ENCODE measurements around the gene DNAJC5G. TPM values are rescaled to one million over a fixed set of nuclear protein-coding genes. Genes with fewer than 3 reads are reported as not detected.
A peak's percentile ranks its signal among the peaks of the same experiment; 100 is the strongest.

Gene DNAJC5G
- total RNA-seq, 1 experiment from 2014 or later = 0.37 TPM

- no peak within 1 kb of the TSS for H4K5ac ChIP-seq (ENCODE audit: insufficient read length, low read depth, low read length)
- no peak within 1 kb of the TSS for H3K4ac ChIP-seq (ENCODE audit: low read depth, low read length)
- H3T11ph ChIP-seq (ENCODE audit: low read length) = no peak within 1 kb of the TSS
- no peak within 1 kb of the TSS for H3K18ac ChIP-seq (ENCODE audit: insufficient read length, low read depth, low read length)
- no peak within 1 kb of the TSS for H3K9ac ChIP-seq (ENCODE audit: extremely low read depth, insufficient read length, low read length)
- no peak within 1 kb of the TSS for H2AK5ac ChIP-seq (ENCODE audit: insufficient read length, low read length)
- H2BK120ac ChIP-seq (ENCODE audit: low read depth, low read length, poor library complexity, severe bottlenecking) = no peak within 1 kb of the TSS
- Mint-ChIP-seq H3K9me3 (no peaks in the 10 kb centered on the region; a peak in 2 of 5 replicates), H3K27ac (no peak within 1 kb of the TSS), H3K27me3 (ENCODE audit: low read depth) (peaks cover 43% of the 10 kb centered on the region), H3K4me1 (peaks cover 24 to 29% of the 10 kb centered on the region in 2 experiments), H3K36me3 (ENCODE audit: insufficient read depth in 1 of 3, low read depth in 3 of 3) (no peaks in the 10 kb centered on the region; a peak in 2 of 7 replicates), H3K4me3 (peak within 1 kb of the TSS; percentile 64 to 88)
- H2BK15ac ChIP-seq (ENCODE audit: low read depth, low read length) = no peak within 1 kb of the TSS
- H2BK20ac ChIP-seq (ENCODE audit: low read depth, low read length, poor library complexity, severe bottlenecking) = no peak within 1 kb of the TSS
- peak; percentile 46 for DNase-seq
- peaks cover 20% of the 10 kb centered on the region for H3K23me2 ChIP-seq (ENCODE audit: insufficient read length, low read depth, low read length, poor library complexity, severe bottlenecking)
- H3K27ac ChIP-seq (ENCODE audit: insufficient read length, low read depth, low read length) = no peak within 1 kb of the TSS
- no peak within 1 kb of the TSS for H2BK5ac ChIP-seq (ENCODE audit: insufficient read length, low read length)
- H4K8ac ChIP-seq (replicated peaks; ENCODE audit: insufficient read length, low read depth, low read length) = no peak within 1 kb of the TSS
- TF ChIP-seq CTCF (conservative IDR thresholded peaks at IDR 0.05) = 0 out of 3 replicates have a peak, but pooled peaks have one; percentile 20
- H2AFZ ChIP-seq (ENCODE audit: low read length) = no peak within 1 kb of the TSS
- peak within 1 kb of the TSS; percentile 46 for H3K4me2 ChIP-seq (ENCODE audit: insufficient read depth, insufficient read length, low read length)
- H3K9me3 ChIP-seq (ENCODE audit: control insufficient read depth, low read depth, low read length) = no peaks in the 10 kb centered on the region
- no peak within 1 kb of the TSS; the same call in 1 of the 2 replicates for H3K14ac ChIP-seq (ENCODE audit: insufficient read depth, low read length)
- H4K20me1 ChIP-seq (ENCODE audit: control insufficient read depth, insufficient read depth, insufficient read length) = no peaks in the 10 kb centered on the region
- no peaks in the 10 kb centered on the region for H3K79me1 ChIP-seq (ENCODE audit: insufficient read depth, low read depth, low read length, poor library complexity, severe bottlenecking)
- H3K27me3 ChIP-seq (ENCODE audit: insufficient read depth, low read length) = peaks cover 38% of the 10 kb centered on the region; the same call in 1 of the 2 replicates
- no peak within 1 kb of the TSS for H4K91ac ChIP-seq (ENCODE audit: insufficient read length, low read depth, low read length)
- H2BK12ac ChIP-seq (ENCODE audit: insufficient read length, low read depth, low read length) = no peak within 1 kb of the TSS
- WGBS (ENCODE audit: extremely low coverage, insufficient read length, low lambda C conversion rate) = no CpG with 5 or more reads among the region's 96 CpGs
- H3K79me2 ChIP-seq (ENCODE audit: insufficient read depth, low read length) = no peaks in the 10 kb centered on the region
- no peak within 1 kb of the TSS for H3K56ac ChIP-seq (ENCODE audit: insufficient read length, low read depth, low read length)
- no peaks in the 10 kb centered on the region; the same call in 1 of the 2 replicates for H3K4me1 ChIP-seq (ENCODE audit: insufficient read depth, low read length)
- no peak within 1 kb of the TSS for H3K23ac ChIP-seq (ENCODE audit: insufficient read length, low read depth, low read length)
Observed at GRCh38 chr2:27262379-27263286, 12.6 kb upstream of the DNAJC5G start, which contains the start of gene SLC30A3. TSS of gene SLC30A3 (minus strand) at chr2:27263047. CDS start at chr2:27262906, 141 bp downstream.
